ENCODE measurements around the gene GGA3. TPM values are rescaled to one million over a fixed set of nuclear protein-coding genes. Genes with fewer than 3 reads are reported as not detected.

GGA3 gene
- polyA plus RNA-seq, 1 donor (not counting 4 experiments of a cell fraction or from before 2014, with no cell fraction given): 25.2 TPM

- Histone ChIP-seq H3K27me3 (ENCODE audit: control insufficient read depth, extremely low read depth, insufficient read depth, low read length) (no peaks in the 10 kb centered on the region), H4K20me1 (ENCODE audit: control insufficient read depth, extremely low read depth, insufficient read depth, low read length) (no peaks in the 10 kb centered on the region), H3K4me3 (ENCODE audit: control insufficient read depth in 2 of 3, extremely low read depth in 1 of 3, insufficient read depth in 2 of 3, low read depth in 1 of 3, low read length in 3 of 3) (no peak overlapping the region), H3K9me1 (ENCODE audit: control insufficient read depth, extremely low read depth, insufficient read depth, low read length) (peaks cover 2% of the 10 kb centered on the region), H3K9ac (ENCODE audit: control insufficient read depth, extremely low read depth, insufficient read depth, low read length) (no peak overlapping the region), H3K4me2 (ENCODE audit: control insufficient read depth, extremely low read depth, insufficient read depth, low read depth, low read length) (no peak overlapping the region), H3K27ac (ENCODE audit: control insufficient read depth, insufficient read depth, low read length) (no peak overlapping the region), H3K36me3 (ENCODE audit: control insufficient read depth in 2 of 2, extremely low read depth in 1 of 2, insufficient read depth in 2 of 2, low read length in 2 of 2) (peaks cover 6 to 12% of the 10 kb centered on the region in 2 experiments), H3K79me2 (ENCODE audit: control insufficient read depth, insufficient read depth, low read length) (no peaks in the 10 kb centered on the region), H3K4me1 (ENCODE audit: control insufficient read depth, extremely low read depth, insufficient read depth, low read length) (peaks cover 5% of the 10 kb centered on the region), H2AFZ (ENCODE audit: control insufficient read depth, low read length) (no peak overlapping the region), H3K9me3 (ENCODE audit: control insufficient read depth, low read depth, low read length) (no peaks in the 10 kb centered on the region)
- dilution Hi-C loops (cut with MboI; ENCODE audit: extremely low pct_ligation_motif_present, low sequenced_read_pairs): no loop called here
- DNase-seq (ENCODE audit: low read depth, low spot score) (no peak), FAIRE-seq (no peak)
- TF ChIP-seq EZH2 (IDR thresholded peaks at IDR 0.05; ENCODE audit: low read length) (no peak), CTCF (optimal IDR thresholded peaks at IDR 0.05 in 1 of 3, IDR thresholded peaks at IDR 0.05 in 1 of 3, conservative IDR thresholded peaks at IDR 0.05 in 1 of 3; ENCODE audit: extremely low read depth in 1 of 3, insufficient read depth in 2 of 3, low read length in 3 of 3) (no peak)
Observed at GRCh38 chr17:75277664-75278071, 16.3 kb upstream of the GGA3 start.

GRCh38 chr17:75273977-75274708 is 12.7 kb upstream of the GGA3 start:
- Histone ChIP-seq H3K4me2 (ENCODE audit: control insufficient read depth, extremely low read depth, insufficient read depth, low read depth, low read length) (no peak overlapping the region), H2AFZ (ENCODE audit: control insufficient read depth, low read length) (no peak overlapping the region), H3K9me1 (ENCODE audit: control insufficient read depth, extremely low read depth, insufficient read depth, low read length) (peaks cover 2% of the 10 kb centered on the region), H3K9me3 (ENCODE audit: control insufficient read depth, low read depth, low read length) (no peaks in the 10 kb centered on the region), H3K4me1 (ENCODE audit: control insufficient read depth, extremely low read depth, insufficient read depth, low read length) (peaks cover 20% of the 10 kb centered on the region), H3K27ac (ENCODE audit: control insufficient read depth, insufficient read depth, low read length) (no peak overlapping the region), H3K9ac (ENCODE audit: control insufficient read depth, extremely low read depth, insufficient read depth, low read length) (no peak overlapping the region), H3K79me2 (ENCODE audit: control insufficient read depth, insufficient read depth, low read length) (no peaks in the 10 kb centered on the region), H3K27me3 (ENCODE audit: control insufficient read depth, extremely low read depth, insufficient read depth, low read length) (no peaks in the 10 kb centered on the region), H3K36me3 (ENCODE audit: control insufficient read depth in 2 of 2, extremely low read depth in 1 of 2, insufficient read depth in 2 of 2, low read length in 2 of 2) (peaks cover 6 to 12% of the 10 kb centered on the region in 2 experiments), H4K20me1 (ENCODE audit: control insufficient read depth, extremely low read depth, insufficient read depth, low read length) (no peaks in the 10 kb centered on the region), H3K4me3 (ENCODE audit: control insufficient read depth in 2 of 3, extremely low read depth in 1 of 3, insufficient read depth in 2 of 3, low read depth in 1 of 3, low read length in 3 of 3) (no peak overlapping the region)
- DNase-seq (ENCODE audit: low read depth, low spot score): no peak
- TF ChIP-seq CTCF (optimal IDR thresholded peaks at IDR 0.05 in 1 of 3, IDR thresholded peaks at IDR 0.05 in 1 of 3, conservative IDR thresholded peaks at IDR 0.05 in 1 of 3; ENCODE audit: extremely low read depth in 1 of 3, insufficient read depth in 2 of 3, low read length in 3 of 3) (no peak), EZH2 (IDR thresholded peaks at IDR 0.05; ENCODE audit: low read length) (no peak)
- no peak for FAIRE-seq
- dilution Hi-C loops (cut with MboI; ENCODE audit: extremely low pct_ligation_motif_present, low sequenced_read_pairs): no loop called here
